BJ (cell line): ENCODE measurements around the gene OST4. TPM values are rescaled to one million over a fixed set of nuclear protein-coding genes. Genes with fewer than 3 reads are reported as not detected.

Experiments used
- CTCF ChIA-PET: fragments of 350-600 bp; formaldehyde crosslinking; extraction: SDS; loops from one replicate; lab custom pipeline; 2021; ENCODE audit warnings: antibody characterized with exemption, inconsistent platforms; lab: Yijun Ruan, JAX
- POLR2A ChIA-PET: fragments of 300-600 bp; sonication (Branson Sonifier 250); formaldehyde crosslinking; extraction: SDS; loops from one replicate; lab custom pipeline; 2021; ENCODE audit warnings: antibody characterized with exemption; lab: Charles Lee
- DNase-seq: peaks from one replicate; pipeline ENCODE4 v3.0.0-alpha.2; 2011; ENCODE audit warnings: low read depth
- H3K27me3 ChIP-seq: 2 replicates; pipeline ENCODE4 v1.6.0; 2011; ENCODE audit warnings: low read length; ENCODE audit not compliant: control insufficient read depth, insufficient read depth
- H3K36me3 ChIP-seq: 2 replicates; pipeline ENCODE4 v1.5.1; 2011; ENCODE audit warnings: low read length; ENCODE audit not compliant: control insufficient read depth, insufficient read depth
- H3K4me3 ChIP-seq: 2 replicates; pipeline ENCODE4 v1.5.1; 2011; ENCODE audit warnings: low read depth, mild to moderate bottlenecking, control low read depth, low read length
- polyA plus RNA-seq: library from polyadenylated mRNA; depleted of rRNA; stranded (reverse); fragments of >200 nt; gene quantifications from 2 replicates; pipeline ENCODE4 v1.2.3, GENCODE V29; 2011
- TF ChIP-seq, protein P1 (sequence below): IDR thresholded peaks from 2 replicates; pipeline ENCODE4 v1.5.1; 2011; ENCODE audit warnings: low read depth, mild to moderate bottlenecking, control low read depth, inconsistent platforms, low read length, moderate library complexity; ENCODE audit not compliant: insufficient read depth

OST4 gene
- polyA plus RNA-seq, 1 experiment, result 887 TPM

DNA sequence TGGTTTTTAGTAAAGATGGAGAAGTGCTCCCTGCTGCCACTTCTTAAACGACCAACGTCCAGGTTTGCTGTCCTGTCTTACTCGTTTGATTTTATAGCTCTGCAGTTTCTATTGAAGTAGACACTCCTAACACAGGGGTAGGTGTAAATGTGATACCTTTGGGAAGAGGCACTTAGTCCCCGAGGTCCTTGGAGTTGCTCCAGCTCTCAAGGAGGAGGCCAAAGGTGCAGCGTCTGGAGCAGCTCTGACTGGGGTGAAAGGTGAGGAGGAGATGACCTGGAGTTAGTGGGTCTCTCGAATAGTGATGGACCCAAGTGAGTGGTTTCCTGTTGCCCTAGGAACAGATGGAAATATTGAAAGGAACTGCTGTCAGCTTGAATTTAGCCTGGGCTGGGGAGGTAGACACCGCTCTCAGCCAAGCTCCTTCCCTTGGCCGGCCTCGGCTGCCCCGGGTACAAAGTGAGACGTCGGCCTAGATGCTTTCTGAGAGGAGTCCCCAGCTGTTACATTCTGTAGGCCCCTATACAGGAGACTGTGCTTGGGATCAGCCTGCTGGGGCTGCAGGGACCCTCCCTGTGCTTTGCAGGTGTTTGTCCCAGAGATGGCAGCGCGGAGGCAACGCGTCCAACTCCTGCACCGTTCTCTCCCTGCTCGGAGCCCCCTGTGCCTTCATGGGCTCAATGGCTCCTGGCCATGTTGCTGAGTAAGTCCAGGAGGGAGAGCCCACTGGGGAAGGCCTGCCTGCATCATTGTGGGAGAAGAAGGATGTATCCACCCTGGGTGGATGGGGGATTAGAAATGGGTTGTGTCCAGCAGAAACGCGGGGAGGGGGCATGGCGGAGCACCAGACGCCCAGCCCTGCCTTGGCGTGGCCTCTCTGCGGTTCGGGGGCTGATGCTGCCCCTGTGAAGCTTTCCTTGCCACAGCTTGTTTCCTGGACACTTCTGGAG is 20.6 kb upstream of the OST4 start:
- POLR2A ChIA-PET, result interaction anchor here (0.5 kb wide), 1 partner anchor 554 kb away, joined by 3 read pairs; no protein-coding TSS in a partner anchor
- H3K36me3 ChIP-seq, result no peaks in the 10 kb centered on the region
- TF ChIP-seq, protein P1, sequence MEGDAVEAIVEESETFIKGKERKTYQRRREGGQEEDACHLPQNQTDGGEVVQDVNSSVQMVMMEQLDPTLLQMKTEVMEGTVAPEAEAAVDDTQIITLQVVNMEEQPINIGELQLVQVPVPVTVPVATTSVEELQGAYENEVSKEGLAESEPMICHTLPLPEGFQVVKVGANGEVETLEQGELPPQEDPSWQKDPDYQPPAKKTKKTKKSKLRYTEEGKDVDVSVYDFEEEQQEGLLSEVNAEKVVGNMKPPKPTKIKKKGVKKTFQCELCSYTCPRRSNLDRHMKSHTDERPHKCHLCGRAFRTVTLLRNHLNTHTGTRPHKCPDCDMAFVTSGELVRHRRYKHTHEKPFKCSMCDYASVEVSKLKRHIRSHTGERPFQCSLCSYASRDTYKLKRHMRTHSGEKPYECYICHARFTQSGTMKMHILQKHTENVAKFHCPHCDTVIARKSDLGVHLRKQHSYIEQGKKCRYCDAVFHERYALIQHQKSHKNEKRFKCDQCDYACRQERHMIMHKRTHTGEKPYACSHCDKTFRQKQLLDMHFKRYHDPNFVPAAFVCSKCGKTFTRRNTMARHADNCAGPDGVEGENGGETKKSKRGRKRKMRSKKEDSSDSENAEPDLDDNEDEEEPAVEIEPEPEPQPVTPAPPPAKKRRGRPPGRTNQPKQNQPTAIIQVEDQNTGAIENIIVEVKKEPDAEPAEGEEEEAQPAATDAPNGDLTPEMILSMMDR, result no peak
- no peak for DNase-seq
- CTCF ChIA-PET, result interaction anchor here (0.9 to 1.7 kb wide), 3 partner anchors 19 to 219 kb away, joined by 3 to 6 read pairs (median 3); no protein-coding TSS in a partner anchor
- H3K4me3 ChIP-seq, result no peak overlapping the region
- H3K27me3 ChIP-seq, result no peaks in the 10 kb centered on the region

DNA sequence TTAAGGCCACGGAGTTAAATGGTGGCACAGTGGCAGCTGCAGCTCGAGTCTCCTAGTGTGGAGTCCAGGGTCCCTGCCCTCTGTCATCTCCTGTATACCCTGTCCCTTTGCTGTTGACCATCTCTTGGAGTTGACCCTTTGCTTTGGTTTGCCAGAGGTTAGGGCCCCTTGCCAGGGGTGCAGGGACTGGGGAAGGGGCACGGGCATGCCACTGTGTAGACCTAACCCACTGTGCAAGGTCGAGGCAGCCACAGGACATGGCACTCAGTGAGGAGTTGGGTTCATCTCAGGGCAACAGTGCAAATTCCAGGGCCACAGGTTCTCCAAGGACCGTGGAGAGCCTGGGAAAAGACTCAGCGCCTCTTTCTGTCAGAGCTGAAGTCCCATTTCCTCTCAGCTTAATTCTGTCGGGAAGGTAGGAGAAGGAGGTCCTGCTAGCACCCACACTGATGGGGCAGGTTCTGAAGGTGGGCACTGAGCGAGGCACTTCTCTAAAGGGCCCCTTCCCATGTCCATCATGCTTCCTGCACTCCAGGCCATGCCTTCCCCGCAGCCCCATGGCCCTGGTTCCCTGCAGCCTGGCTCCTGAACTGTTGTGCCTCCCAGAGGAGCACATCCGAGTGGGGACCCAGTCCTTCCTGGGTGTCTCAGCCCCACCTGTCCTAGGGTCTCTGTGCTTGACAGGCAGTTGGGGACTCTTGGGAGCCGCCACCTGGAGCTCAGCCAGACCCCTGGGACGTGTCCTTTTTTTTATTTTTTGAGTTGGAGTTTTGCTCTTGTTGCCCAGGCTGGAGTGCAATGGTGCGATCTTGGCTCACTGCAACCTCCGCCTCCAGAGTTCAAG is 17.9 kb upstream of the OST4 start:
- Histone ChIP-seq H3K27me3 (no peaks in the 10 kb centered on the region), H3K36me3 (no peaks in the 10 kb centered on the region), H3K4me3 (no peak overlapping the region)
- ChIA-PET CTCF (interaction anchor here (1.2 to 3.3 kb wide), 5 partner anchors 10 to 214 kb away, joined by 3 to 12 read pairs (median 7); no protein-coding TSS in a partner anchor), POLR2A (no interaction called here)
- no peak for DNase-seq
- TF ChIP-seq, protein P1, result no peak

DNA sequence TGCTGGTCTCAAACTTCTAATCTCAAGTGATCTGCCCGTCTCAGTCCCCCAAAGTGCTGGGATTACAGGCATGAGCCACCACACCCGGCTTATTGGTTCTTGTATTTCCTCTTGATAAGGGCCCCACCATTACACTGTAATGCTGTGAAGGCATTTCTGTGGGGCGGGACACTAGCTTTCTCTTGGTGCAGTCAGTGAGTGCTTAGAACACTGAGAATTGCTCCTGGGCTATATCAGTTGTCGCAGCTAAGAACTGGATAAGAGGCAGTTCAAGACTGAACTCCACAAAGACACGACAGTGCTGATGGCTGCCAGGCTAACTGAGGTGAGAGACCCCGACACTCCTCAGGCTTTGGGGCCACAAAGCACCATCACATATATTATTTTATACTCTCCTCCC is 17.2 kb upstream of the OST4 start:
- Histone ChIP-seq H3K4me3 (no peak overlapping the region), H3K36me3 (peaks cover 2% of the 10 kb centered on the region; the same call in 1 of the 2 replicates), H3K27me3 (no peaks in the 10 kb centered on the region)
- DNase-seq, result no peak
- CTCF ChIA-PET, result interaction anchor here (0.7 to 3.3 kb wide), 8 partner anchors 8 to 215 kb away, joined by 3 to 15 read pairs (median 5); partner anchors contain the start of gene AGBL5
- POLR2A ChIA-PET, result no interaction called here
- TF ChIP-seq, protein P1, result no peak

DNA sequence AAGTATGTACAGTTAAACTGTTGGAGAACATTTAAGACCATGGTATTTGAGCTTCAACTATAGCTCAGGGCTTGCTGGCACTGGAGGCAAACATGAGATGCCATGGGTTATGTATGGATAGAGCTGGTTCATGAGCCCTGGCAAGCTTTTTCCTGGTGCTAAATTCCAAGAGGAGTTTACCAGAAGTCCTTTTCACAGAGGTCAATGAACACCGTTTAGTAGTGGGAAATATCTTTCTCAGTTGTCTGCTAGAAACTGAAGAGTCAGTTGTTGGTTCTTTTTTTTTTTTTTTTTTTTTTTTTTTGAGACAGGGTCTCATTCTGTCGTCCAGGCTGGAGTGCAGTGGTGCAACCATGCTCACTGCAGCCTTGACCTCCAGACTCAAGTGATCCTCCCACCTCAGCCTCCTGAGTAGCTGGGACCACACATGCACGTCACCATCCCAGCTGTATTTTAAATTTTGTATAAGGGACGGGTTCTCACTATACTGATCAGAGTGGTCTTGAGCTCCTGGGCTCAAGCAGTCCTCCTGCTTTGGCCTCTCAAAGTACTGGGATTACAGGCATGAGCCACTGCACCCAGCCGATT is 16.5 kb upstream of the OST4 start:
- H3K27me3 ChIP-seq, result no peaks in the 10 kb centered on the region
- DNase-seq, result no peak
- ChIA-PET POLR2A (interaction anchor here (0.7 kb wide), 1 partner anchor 9 kb away, joined by 10 read pairs; no protein-coding TSS in a partner anchor), CTCF (interaction anchor here (0.7 to 3.3 kb wide), 13 partner anchors 8 to 192 kb away, joined by 3 to 15 read pairs (median 3); partner anchors contain the start of genes AGBL5 and EMILIN1)
- H3K36me3 ChIP-seq, result peaks cover 8% of the 10 kb centered on the region; the same call in 1 of the 2 replicates
- TF ChIP-seq, protein P1, result no peak
- H3K4me3 ChIP-seq, result no peak overlapping the region
